Stimulated activated CD4-positive, alpha-beta T cell treated with anti-CD3 and anti-CD28 coated beads, Interleukin-12 subunit alpha, Interleukin-12 subunit beta, amount 100 ng/mL, for 48 hours (primary cell): ENCODE data around the gene NRXN3.
"Not testable (repeated sequence)": the region's sequence is repeated elsewhere in the genome, so short reads cannot be mapped to it uniquely, and the experiment has no call there.

Source experiments
- DNase-seq, 3 donors: peaks; one replicate each; pipeline ENCODE4 v3.0.0-alpha.2; 2020; ENCODE audit warnings: low read depth in 2 of 3, low spot score in 1 of 3

NRXN3 gene

GRCh38 chr14:78983126-78983525 lies 813.0 kb downstream of the NRXN3 start:
- DNase-seq, result no peak

DNA sequence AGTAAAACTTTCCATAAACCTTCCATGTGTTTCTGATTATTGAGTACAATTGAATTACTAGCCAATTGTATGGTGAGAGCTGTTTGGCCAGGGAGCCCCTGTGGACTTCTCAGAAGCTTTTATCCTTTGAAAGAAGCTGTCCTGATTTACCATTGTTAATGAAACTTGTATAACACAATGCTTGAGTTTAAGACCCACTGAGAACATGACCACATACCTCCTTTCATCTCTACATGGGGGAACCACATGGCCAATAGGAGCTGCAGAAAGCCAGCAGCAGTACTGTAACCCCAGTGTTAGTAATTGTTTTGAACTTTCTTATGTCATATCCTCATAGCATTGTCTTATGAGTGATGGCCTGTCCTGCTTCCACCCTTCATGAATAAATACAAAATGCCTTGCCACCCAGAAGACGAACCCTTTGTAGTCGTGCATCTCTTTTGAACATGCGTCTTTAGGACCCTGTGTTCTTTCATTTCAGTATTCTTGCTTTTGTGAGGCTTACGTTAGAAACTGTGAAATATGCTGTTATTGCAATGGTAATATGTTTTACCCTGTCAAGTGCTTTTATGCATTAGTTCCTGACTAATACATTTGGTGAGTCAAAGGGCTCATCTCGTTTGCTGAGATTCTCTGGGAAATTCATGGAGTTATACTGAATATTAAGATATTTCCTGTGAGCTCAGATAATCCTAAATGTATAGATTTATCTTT lies 815.7 kb downstream of the NRXN3 start:
- no peak for DNase-seq

DNA sequence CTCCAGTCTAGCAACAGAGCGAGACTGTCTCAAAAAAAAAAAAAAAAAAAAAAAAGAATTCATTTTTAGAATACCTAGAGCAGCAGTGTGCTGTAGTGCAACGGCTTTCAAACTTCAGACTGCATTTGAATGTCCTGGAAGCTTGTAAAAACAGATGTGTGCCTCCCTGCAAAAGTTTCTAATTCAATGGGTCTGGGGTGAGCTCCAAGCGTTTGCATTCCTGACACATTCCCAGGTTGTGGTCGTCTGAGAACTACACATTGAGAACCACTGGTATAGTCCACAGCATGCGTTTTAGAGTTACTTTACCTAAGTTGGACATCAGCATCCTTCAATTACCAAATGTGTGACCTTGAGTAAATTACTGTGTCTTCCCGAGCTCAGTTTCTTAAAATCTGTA lies 816.8 kb downstream of the NRXN3 start:
- DNase-seq, result no peak

GRCh38 chr14:78989221-78989620 lies 819.0 kb downstream of the NRXN3 start:
- DNase-seq, result no peak

DNA sequence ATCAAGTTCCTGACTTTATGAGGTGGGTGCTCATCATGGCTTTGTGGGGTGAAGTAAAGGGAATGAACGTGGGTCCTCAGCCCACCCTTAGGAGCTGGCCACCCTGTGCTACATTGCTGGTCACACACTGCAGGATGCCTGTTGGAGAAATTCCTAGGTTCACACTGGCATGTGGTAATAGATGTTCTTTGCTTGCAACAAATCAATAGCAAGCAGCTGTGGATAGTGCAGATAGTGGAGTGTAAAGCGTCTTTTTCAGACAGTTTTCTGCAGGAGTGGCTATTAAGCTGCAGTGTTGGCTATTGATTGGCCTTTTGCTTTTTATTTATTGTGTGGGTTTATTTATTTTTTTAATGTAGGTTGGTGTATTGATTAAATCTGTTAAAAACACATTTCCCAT lies 822.7 kb downstream of the NRXN3 start:
- no peak for DNase-seq

DNA sequence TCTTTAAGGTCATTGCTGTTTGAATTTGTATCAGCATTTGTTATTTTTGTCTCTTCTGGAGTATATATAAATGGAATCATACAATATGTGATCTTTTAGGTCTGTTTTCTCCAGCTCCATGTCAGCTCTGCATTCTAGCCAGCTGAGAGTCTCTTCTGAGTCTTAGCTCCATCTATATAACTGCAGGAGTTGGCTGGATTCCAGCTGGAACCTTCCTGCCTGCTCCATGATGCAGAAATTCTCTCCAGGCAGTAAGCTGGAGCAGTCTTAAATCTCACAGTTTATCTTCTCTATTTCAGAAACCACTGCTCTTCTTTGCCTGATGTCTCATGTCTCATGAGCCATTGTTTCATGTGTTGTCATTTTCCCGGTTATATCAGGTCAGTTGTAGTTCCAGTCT lies 827.6 kb downstream of the NRXN3 start:
- DNase-seq, result no peak

DNA sequence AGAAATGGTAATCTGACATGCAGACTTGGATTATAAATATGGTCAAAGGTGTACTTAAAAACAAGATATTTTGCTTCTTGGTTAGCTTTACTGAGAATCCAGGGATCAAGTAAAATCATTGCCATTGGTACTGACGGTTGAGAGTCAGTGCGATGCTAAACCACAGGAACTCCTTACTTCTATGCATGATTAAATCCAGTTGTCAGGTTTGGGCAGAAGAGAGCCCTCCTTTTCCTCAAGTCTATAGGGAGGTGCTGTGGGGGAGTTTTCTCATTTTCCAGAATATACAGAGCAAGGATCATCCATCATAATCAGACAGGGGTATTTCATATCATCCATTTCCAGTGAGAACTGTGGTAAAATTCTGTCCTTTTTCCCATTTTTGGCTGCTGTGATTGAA lies 839.1 kb downstream of the NRXN3 start:
- DNase-seq, result no peak

DNA sequence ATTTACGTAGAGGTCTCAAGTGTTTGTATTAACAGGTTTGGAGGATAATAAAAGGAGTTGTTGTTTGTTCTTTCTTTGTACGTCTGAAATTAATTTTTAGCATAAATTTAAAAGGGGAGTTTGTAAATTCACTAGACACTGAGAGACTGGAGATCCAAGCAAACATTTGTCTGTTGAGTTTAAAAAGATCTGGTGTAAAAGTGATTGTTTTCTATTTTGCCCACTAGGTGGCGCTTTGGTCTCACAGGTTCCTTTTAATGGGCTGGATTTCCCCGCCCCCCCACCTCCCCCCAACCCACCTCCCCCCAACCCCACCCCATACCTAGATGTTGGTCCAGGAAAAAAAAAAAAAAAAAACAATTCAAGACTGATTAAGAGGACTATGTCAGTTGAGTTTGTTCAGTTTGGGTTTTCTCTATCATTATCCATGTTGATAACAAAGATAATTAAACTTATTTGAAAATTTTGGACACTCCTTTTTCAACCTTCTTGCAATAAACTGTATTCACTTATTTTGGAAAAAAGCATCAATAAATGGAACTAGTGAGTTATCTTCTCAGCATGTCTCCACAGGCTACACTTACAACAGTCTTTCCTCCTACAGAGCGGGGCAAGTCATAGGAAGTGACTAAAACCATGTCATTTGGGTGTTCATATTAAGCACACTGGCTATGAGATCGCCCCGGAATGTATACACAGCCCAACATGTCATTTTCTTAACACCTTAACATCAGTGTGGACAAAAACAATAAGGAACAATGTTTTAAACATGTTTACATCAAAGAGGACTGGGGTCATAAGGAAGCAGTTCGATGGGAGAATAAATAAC lies 841.1 kb downstream of the NRXN3 start:
- no peak for DNase-seq

DNA sequence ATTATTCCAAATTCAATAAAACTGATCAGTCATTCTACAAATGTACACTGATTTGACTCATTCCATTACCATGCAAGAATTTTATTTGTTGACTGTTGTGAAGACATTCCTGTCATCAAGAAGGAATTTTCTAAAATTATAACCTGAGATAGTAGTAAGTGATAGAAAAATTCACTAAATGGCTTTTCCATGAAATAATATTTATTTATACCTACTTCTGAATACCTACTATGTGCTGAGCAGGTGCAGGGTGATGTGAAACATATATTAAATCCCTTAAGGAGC lies 841.7 kb downstream of the NRXN3 start:
- no peak for DNase-seq

DNA sequence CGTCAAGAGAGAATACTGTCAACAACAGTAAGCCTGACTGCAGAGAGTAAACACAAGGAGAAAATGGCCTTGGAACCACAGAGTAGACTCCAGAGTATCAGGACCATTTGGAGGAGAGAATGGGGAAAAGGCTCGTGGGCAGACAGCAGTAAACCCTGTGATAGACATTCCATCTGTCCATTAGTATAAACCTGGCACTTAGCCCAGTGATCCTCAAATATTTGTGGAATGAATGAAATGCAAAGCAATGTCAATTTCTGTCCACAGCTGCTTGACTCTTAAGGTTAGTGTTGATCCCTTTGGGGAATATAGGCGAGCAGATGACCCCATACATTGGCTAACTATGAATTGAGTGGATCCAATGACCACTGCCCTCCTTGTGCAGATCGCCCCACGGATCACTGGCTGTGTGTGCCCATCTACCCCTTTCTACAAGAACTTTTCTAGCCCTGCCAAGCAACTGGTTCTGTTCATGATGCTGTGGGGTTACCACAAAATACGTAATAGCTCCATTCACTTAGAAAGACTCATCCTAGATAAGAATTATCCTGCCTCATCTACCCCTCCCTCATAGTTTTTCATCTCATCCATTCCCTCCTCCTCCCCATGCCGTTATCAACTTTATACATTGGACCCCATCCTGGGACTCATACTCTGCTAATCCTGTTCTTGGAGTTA lies 846.8 kb downstream of the NRXN3 start:
- DNase-seq, result no peak

DNA sequence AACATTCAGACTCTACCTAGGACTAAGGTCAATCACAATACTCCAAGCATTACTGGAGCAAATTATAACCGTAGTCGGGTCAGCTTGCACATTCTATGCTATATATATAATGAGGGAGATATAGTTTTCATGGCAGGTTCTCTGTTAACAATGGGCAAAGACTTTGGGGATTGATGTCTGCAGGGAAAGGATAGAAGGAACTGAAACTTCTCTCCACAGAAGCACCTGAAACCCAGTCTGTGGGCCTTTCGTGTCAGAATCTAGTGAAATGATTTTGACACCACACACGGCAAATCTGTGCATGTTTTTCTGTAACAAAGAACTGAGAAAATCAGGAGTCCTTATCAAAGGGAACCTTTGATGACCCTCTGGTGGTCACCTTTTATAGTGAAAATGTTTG lies 847.4 kb downstream of the NRXN3 start:
- DNase-seq, result no peak

GRCh38 chr14:79018836-79019235 lies 848.7 kb downstream of the NRXN3 start:
- DNase-seq, result no peak

DNA sequence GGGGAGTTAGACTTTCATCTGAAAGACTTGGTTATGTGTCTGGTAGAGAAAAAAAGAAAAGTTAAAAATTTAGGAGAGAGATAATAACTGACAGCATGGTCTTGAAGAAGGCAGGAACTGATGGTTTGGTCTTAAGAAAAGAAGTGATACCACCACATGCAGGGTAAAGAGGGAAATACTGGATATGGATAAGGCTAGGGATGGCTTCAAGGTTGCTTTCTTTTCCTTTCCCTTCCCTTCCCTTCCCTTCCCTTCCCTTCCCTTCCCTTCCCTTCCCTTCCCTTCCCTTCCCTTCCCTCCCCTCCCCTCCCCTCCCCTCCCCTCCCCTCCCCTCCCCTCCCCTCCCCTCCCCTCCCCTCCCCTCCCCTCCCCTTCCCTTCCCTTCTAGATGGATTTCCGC lies 849.7 kb downstream of the NRXN3 start:
- not testable (repeated sequence) for DNase-seq

DNA sequence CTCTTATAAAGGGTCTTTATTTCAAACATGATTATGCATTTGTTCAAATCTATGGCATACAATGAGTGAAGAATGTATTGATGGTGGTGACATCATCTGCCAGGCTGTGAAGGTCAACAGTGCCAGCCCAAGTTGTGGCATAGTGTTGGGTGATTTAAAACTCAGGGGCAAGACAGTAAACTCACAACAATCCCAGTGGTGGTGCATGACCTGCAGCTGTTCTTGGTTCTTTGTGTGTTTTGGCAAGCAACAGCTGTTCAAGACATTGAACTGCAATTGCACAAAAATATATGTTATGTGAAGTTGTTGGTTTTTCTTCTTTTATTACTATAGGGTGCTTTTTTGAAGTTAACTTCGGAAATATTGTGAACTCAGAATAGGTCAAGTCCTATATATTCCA lies 851.6 kb downstream of the NRXN3 start:
- DNase-seq, result no peak

DNA sequence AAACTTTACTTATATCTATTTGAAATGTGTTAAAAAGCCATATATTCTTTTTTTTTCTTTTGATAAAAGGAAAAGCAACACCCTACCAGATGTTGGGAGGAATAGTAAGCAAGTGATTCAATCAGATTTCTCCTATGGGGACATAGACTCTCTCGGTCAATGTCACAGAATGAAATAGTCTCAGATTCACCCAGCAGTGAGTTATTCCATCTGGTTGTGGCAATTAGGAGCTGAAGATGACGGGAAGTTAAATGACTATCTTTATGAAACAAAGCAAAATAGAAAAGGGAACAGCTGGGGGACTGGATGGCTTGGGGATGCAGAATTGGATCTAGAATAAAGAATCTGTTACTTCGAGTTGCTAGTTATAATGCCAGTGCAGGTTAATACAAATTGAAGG lies 857.0 kb downstream of the NRXN3 start:
- no peak for DNase-seq

DNA sequence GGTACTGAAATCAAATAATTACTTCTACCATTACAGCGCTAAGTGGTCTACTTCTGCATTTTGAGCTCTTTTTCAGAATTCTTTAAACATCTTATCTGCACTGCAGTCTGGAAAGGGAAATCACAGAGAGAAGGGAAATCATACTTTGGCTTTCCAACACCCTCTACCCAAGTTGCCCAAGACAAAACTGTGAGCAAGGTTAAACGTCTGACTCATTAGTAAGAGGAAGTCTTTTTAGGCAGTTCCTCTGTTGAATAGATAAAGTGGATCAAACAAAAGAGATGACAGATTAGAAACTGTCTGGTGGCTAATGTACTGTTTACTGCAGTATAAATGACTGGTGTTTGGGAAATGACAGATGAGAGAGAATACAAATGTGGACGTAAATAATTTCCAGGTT lies 858.1 kb downstream of the NRXN3 start:
- DNase-seq, result no peak

- no peak for DNase-seq
These were observed 866.3 kb downstream of the NRXN3 start for GRCh38 chr14:79036441-79036840.

DNA sequence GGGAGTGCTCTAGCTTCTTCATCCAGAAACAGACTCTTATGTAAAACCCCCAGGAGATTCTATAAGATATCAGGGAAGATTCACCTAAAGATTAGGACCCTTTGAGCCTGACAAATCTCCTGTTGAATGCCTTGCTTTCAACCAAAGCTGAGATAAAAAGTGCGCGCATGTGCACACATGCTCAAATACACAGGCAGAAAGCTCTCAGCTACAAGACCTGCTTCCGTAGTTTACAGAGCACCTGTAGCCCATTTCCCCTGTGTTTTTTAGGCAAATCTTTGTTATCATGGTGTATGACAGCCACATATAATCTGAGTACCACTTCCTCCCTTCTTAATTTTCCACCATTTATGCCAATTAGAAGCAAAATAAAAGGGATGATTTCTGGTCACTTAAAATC lies 866.9 kb downstream of the NRXN3 start:
- DNase-seq, result no peak

GRCh38 chr14:79037593-79037992 lies 867.4 kb downstream of the NRXN3 start:
- no peak for DNase-seq

- DNase-seq, result no peak
These were observed 870.6 kb downstream of the NRXN3 start for GRCh38 chr14:79040790-79041189.

- no peak for DNase-seq
These were observed 873.2 kb downstream of the NRXN3 start for GRCh38 chr14:79043194-79043889.
